Measurements from ENCODE around the gene ANKRD16. TPM values are rescaled to one million over a fixed set of nuclear protein-coding genes. Genes with fewer than 3 reads are reported as not detected.

ANKRD16 gene
- polyA plus RNA-seq, 1 experiment: 5.9 TPM

- no peak for DNase-seq (ENCODE audit: low read depth, low spot score)
- ChIA-PET POLR2A (no interaction called here), CTCF (no interaction called here)
Measured at GRCh38 chr10:5932345-5932744, 42.7 kb upstream of the ANKRD16 start.

GRCh38 chr10:5930272-5930671 lies 40.6 kb upstream of the ANKRD16 start:
- DNase-seq (ENCODE audit: low read depth, low spot score): no peak
- ChIA-PET POLR2A (no interaction called here), CTCF (no interaction called here)
- H3K9me3 ChIP-seq (ENCODE audit: control insufficient read depth, insufficient read depth, low read length): no peaks in the 10 kb centered on the region
- no peak overlapping the region for H3K27ac ChIP-seq (ENCODE audit: low read depth, low read length)
- H3K4me3 ChIP-seq (ENCODE audit: low read depth, low read length): no peak overlapping the region
- no peaks in the 10 kb centered on the region for H3K27me3 ChIP-seq (ENCODE audit: control insufficient read depth, insufficient read depth, low read length)
- TF ChIP-seq CTCF (IDR thresholded peaks at IDR 0.05; ENCODE audit: low read depth, low read length): no peak

More at GRCh38 chr10:5932345-5932744, 42.7 kb upstream of the ANKRD16 start:
- H3K27me3 ChIP-seq (ENCODE audit: control insufficient read depth, insufficient read depth, low read length): no peaks in the 10 kb centered on the region
- H3K27ac ChIP-seq (ENCODE audit: low read depth, low read length): no peak overlapping the region
- H3K9me3 ChIP-seq (ENCODE audit: control insufficient read depth, insufficient read depth, low read length): no peaks in the 10 kb centered on the region
- no peak overlapping the region for H3K4me3 ChIP-seq (ENCODE audit: low read depth, low read length)
- no peak for TF ChIP-seq CTCF (IDR thresholded peaks at IDR 0.05; ENCODE audit: low read depth, low read length)

- no peak for DNase-seq (ENCODE audit: low read depth, low spot score)
- CTCF ChIA-PET: no interaction called here
- Histone ChIP-seq H3K27ac (ENCODE audit: low read depth, low read length) (no peak overlapping the region), H3K9me3 (ENCODE audit: control insufficient read depth, insufficient read depth, low read length) (no peaks in the 10 kb centered on the region), H3K27me3 (ENCODE audit: control insufficient read depth, insufficient read depth, low read length) (no peaks in the 10 kb centered on the region), H3K4me3 (ENCODE audit: low read depth, low read length) (no peak overlapping the region)
- no peak for TF ChIP-seq CTCF (IDR thresholded peaks at IDR 0.05; ENCODE audit: low read depth, low read length)
- POLR2A ChIA-PET: interaction anchor here (0.6 kb wide), 1 partner anchor 42 kb away, joined by 6 read pairs; no protein-coding TSS in a partner anchor
Measured at GRCh38 chr10:5929442-5929841, 39.7 kb upstream of the ANKRD16 start.

- POLR2A ChIA-PET: interaction anchor here (0.6 to 1.1 kb wide), 3 partner anchors 17 to 292 kb away, joined by 4 to 8 read pairs (median 7); no protein-coding TSS in a partner anchor
- Histone ChIP-seq H3K27ac (ENCODE audit: low read depth, low read length) (peak overlapping the region; percentile 75), H3K27me3 (ENCODE audit: control insufficient read depth, insufficient read depth, low read length) (no peaks in the 10 kb centered on the region), H3K4me3 (ENCODE audit: low read depth, low read length) (no peak overlapping the region), H3K9me3 (ENCODE audit: control insufficient read depth, insufficient read depth, low read length) (no peaks in the 10 kb centered on the region)
- no peak for TF ChIP-seq CTCF (IDR thresholded peaks at IDR 0.05; ENCODE audit: low read depth, low read length)
- DNase-seq (ENCODE audit: low read depth, low spot score): peak; percentile 68
- CTCF ChIA-PET: interaction anchor here (0.9 kb wide), 2 partner anchors 159 to 474 kb away, joined by 3 read pairs; no protein-coding TSS in a partner anchor
Measured at GRCh38 chr10:5927306-5927705, 37.6 kb upstream of the ANKRD16 start.

- H3K9me3 ChIP-seq (ENCODE audit: control insufficient read depth, insufficient read depth, low read length): no peaks in the 10 kb centered on the region
- H3K27ac ChIP-seq (ENCODE audit: low read depth, low read length): no peak overlapping the region
- POLR2A ChIA-PET: no interaction called here
- no peaks in the 10 kb centered on the region for H3K27me3 ChIP-seq (ENCODE audit: control insufficient read depth, insufficient read depth, low read length)
- no peak for TF ChIP-seq CTCF (IDR thresholded peaks at IDR 0.05; ENCODE audit: low read depth, low read length)
- CTCF ChIA-PET: no interaction called here
- no peak for DNase-seq (ENCODE audit: low read depth, low spot score)
- no peak overlapping the region for H3K4me3 ChIP-seq (ENCODE audit: low read depth, low read length)
Measured at GRCh38 chr10:5924889-5925288, 35.2 kb upstream of the ANKRD16 start.

Measured in AG04450 (cell line).